IMR-90 (cell line): ENCODE results near the gene UCP2. TPM values are rescaled to one million over a fixed set of nuclear protein-coding genes. Genes with fewer than 3 reads are reported as not detected.

Experiments
- ATAC-seq: fragments of 200-7000 bp; cut with Tn5 transposase; 2 replicates; pipeline ENCODE4 v1.9.1; 2020; ENCODE audit warnings: low read depth, mild to moderate bottlenecking, moderate library complexity
- BruUV-seq: library from RNA; stranded (reverse); fragments of 400-500 nt; replicated peaks from 2 replicates; lab custom pipeline; 2021; lab: Mats Ljungman, UMichigan
- CTCF ChIA-PET: fragments of 300-600 bp; formaldehyde crosslinking; extraction: SDS; loops from one replicate; lab custom pipeline; 2021; ENCODE audit warnings: antibody characterized with exemption; lab: Yijun Ruan, JAX
- POLR2A ChIA-PET: fragments of 300-600 bp; sonication (Branson Sonifier 250); formaldehyde crosslinking; loops from one replicate; lab custom pipeline; 2022; ENCODE audit warnings: antibody characterized with exemption; ENCODE audit not compliant: unreplicated experiment; lab: Charles Lee
- DNase-seq: peaks from one replicate; pipeline ENCODE4 v3.0.0; 2013
- H2AFZ ChIP-seq: replicated peaks from 2 replicates; pipeline ENCODE3; 2013; ENCODE audit warnings: low read length, mild to moderate bottlenecking; ENCODE audit not compliant: poor library complexity
- H2AK5ac ChIP-seq: 2 replicates; pipeline ENCODE4 v1.6.1; 2013; ENCODE audit warnings: low read depth, low read length, inconsistent platforms
- H2AK9ac ChIP-seq: replicated peaks from 2 replicates; pipeline ENCODE3; 2013; ENCODE audit warnings: mild to moderate bottlenecking, low read depth, low read length, moderate library complexity; ENCODE audit not compliant: poor library complexity
- H2BK120ac ChIP-seq: 2 replicates; pipeline ENCODE4 v1.6.1; 2013; ENCODE audit warnings: low read depth, low read length, inconsistent platforms
- H2BK15ac ChIP-seq: 3 replicates; pipeline ENCODE4 v1.6.1; 2013; ENCODE audit warnings: low read depth, low read length, inconsistent platforms
- H2BK20ac ChIP-seq: 2 replicates; pipeline ENCODE4 v1.6.1; 2013; ENCODE audit warnings: low read depth, mild to moderate bottlenecking, inconsistent platforms, low read length, moderate library complexity
- H2BK5ac ChIP-seq: 2 replicates; pipeline ENCODE4 v1.6.1; 2013; ENCODE audit warnings: mild to moderate bottlenecking, low read depth, low read length, inconsistent platforms; ENCODE audit not compliant: poor library complexity, severe bottlenecking
- H3K14ac ChIP-seq: replicated peaks from 2 replicates; pipeline ENCODE4 v1.6.1; 2013; ENCODE audit warnings: low read depth, low read length, inconsistent platforms
- H3K18ac ChIP-seq: 2 replicates; pipeline ENCODE4 v1.6.1; 2013; ENCODE audit warnings: low read depth, low read length, control low read depth
- H3K23ac ChIP-seq: 2 replicates; pipeline ENCODE4 v1.6.1; 2013; ENCODE audit warnings: low read depth, low read length, inconsistent platforms
- H3K27ac ChIP-seq: 2 replicates; pipeline ENCODE4 v1.5.1; 2013; ENCODE audit warnings: mild to moderate bottlenecking, control low read depth, low read length; ENCODE audit not compliant: insufficient read depth
- H3K27me3 ChIP-seq: 2 replicates; pipeline ENCODE4 v1.6.1; 2013; ENCODE audit warnings: low read length; ENCODE audit not compliant: control insufficient read depth, insufficient read depth
- H3K36me3 ChIP-seq: 2 replicates; pipeline ENCODE4 v1.6.1; 2013; ENCODE audit warnings: low read length, mixed read lengths; ENCODE audit not compliant: control insufficient read depth, insufficient read depth
- H3K4ac ChIP-seq: 2 replicates; pipeline ENCODE4 v1.6.1; 2013; ENCODE audit warnings: low read depth, low read length, inconsistent platforms
- H3K4me1 ChIP-seq: 2 replicates; pipeline ENCODE4 v1.6.1; 2013; ENCODE audit warnings: low read length, mixed read lengths; ENCODE audit not compliant: control insufficient read depth, insufficient read depth
- H3K4me2 ChIP-seq: 2 replicates; pipeline ENCODE4 v1.6.1; 2013; ENCODE audit warnings: low read depth, mild to moderate bottlenecking, control low read depth, low read length, moderate library complexity
- H3K4me3 ChIP-seq: 2 replicates; pipeline ENCODE4 v1.5.1; 2013; ENCODE audit warnings: low read depth, mild to moderate bottlenecking, control low read depth, low read length, moderate library complexity; ENCODE audit not compliant: insufficient read depth
- H3K56ac ChIP-seq: 2 replicates; pipeline ENCODE4 v1.6.1; 2013; ENCODE audit warnings: low read length, inconsistent platforms; ENCODE audit not compliant: insufficient read depth; ENCODE audit errors: extremely low read depth
- H3K79me1 ChIP-seq, 2 experiments: 2 replicates each; pipeline ENCODE4 v1.6.1; 2013; ENCODE audit warnings: low read length in 2 of 2, inconsistent platforms in 1 of 2, low read depth in 1 of 2
- H3K9ac ChIP-seq: 2 replicates; pipeline ENCODE4 v1.6.1; 2013; ENCODE audit warnings: low read depth, low read length, control low read depth
- H3K9me1 ChIP-seq: 2 replicates; pipeline ENCODE4 v1.6.1; 2013; ENCODE audit warnings: low read length, inconsistent platforms; ENCODE audit not compliant: insufficient read depth
- H3K9me3 ChIP-seq: 2 replicates; pipeline ENCODE4 v1.6.1; 2013; ENCODE audit warnings: low read length; ENCODE audit not compliant: control insufficient read depth, insufficient read depth
- H4K20me1 ChIP-seq: 2 replicates; pipeline ENCODE4 v1.6.1; 2013; ENCODE audit warnings: low read length, inconsistent platforms; ENCODE audit not compliant: insufficient read depth
- H4K5ac ChIP-seq: 2 replicates; pipeline ENCODE4 v1.6.1; 2013; ENCODE audit warnings: mild to moderate bottlenecking, low read depth, low read length, control low read depth
- H4K8ac ChIP-seq, 2 experiments: 2 replicates each; pipeline ENCODE4 v1.6.1; 2013; ENCODE audit warnings: low read depth in 2 of 2, low read length in 2 of 2, control low read depth in 1 of 2, inconsistent platforms in 1 of 2
- H4K91ac ChIP-seq: 2 replicates; pipeline ENCODE4 v1.6.1; 2013; ENCODE audit warnings: low read depth, low read length, inconsistent platforms; ENCODE audit not compliant: insufficient read depth
- CTCF ChIP-seq: conservative IDR thresholded peaks from 2 replicates; pipeline ENCODE4 v1.5.1; 2012; ENCODE audit warnings: mild to moderate bottlenecking, low read depth, low read length, improper control_type of control experiment
- ELK1 ChIP-seq: fragments of 150-350 bp; IDR thresholded peaks from 2 replicates; pipeline ENCODE4 v1.6.1; 2016; ENCODE audit warnings: low read depth, mild to moderate bottlenecking, low read length, moderate library complexity, borderline replicate concordance
- MAFK ChIP-seq: IDR thresholded peaks from 2 replicates; pipeline ENCODE4 v1.6.1; 2012; ENCODE audit warnings: low read depth, low read length, improper control_type of control experiment
- MXI1 ChIP-seq: IDR thresholded peaks from 2 replicates; pipeline ENCODE4 v1.6.1; 2012; ENCODE audit warnings: low read depth, mild to moderate bottlenecking, low read length, moderate library complexity, borderline replicate concordance
- POLR2A ChIP-seq: IDR thresholded peaks from 2 replicates; pipeline ENCODE4 v1.6.1; 2012; ENCODE audit warnings: mild to moderate bottlenecking, low read depth, low read length
- RCOR1 ChIP-seq: IDR thresholded peaks from 2 replicates; pipeline ENCODE4 v1.6.1; 2012; ENCODE audit warnings: mild to moderate bottlenecking, low read length, improper control_type of control experiment; ENCODE audit not compliant: insufficient replicate concordance
- RFX5 ChIP-seq: IDR thresholded peaks from 2 replicates; pipeline ENCODE4 v1.8.0; 2012; ENCODE audit warnings: low read depth, mild to moderate bottlenecking, low read length, moderate library complexity
- USF2 ChIP-seq: fragments of 150-350 bp; IDR thresholded peaks from 2 replicates; pipeline ENCODE4 v1.6.1; 2017; ENCODE audit warnings: mild to moderate bottlenecking, antibody characterized with exemption, low read length, low read depth
- WGBS, 2 experiments: methylation state at CpG; one replicate each; pipeline versions ENCODE4 v1.1.5 to v1.1.7; 2013; ENCODE audit warnings: missing lambda C conversion rate in 2 of 2; ENCODE audit not compliant: insufficient read length in 1 of 2; ENCODE audit errors: extremely low coverage in 2 of 2; 5-methylcytosine and 5-hydroxymethylcytosine counted together
- dilution Hi-C: fragments of 300-500 bp; cut with HindIII; formaldehyde crosslinking; loops from one replicate; pipeline ENCODE4 v1.14.3; 2018; ENCODE audit warnings: low sequenced_read_pairs; ENCODE audit not compliant: unreplicated experiment
- in situ Hi-C: fragments of 300-500 bp; cut with MboI; formaldehyde crosslinking; loops from 3 replicates; pipeline ENCODE4 v1.14.3; 2019; ENCODE audit warnings: low sequenced_read_pairs, inconsistent platforms, mixed read lengths
- intact Hi-C: fragments of 100-400 bp; cut with micrococcal nuclease; formaldehyde crosslinking; loops from 2 replicates; pipeline ENCODE4 v1.10.0; 2022
- polyA plus RNA-seq, 3 experiments: library from polyadenylated mRNA; depleted of rRNA; stranded (reverse); fragments of >200 nt; gene quantifications; 2 replicates each; pipeline ENCODE4 v1.2.3, GENCODE V29; 2012; ENCODE audit warnings: low replicate concordance in 1 of 3
- total RNA-seq: library from RNA; depleted of rRNA; stranded (reverse); fragments of >200 nt; gene quantifications from 2 replicates; pipeline ENCODE4 v1.2.3, GENCODE V29; 2012

Gene UCP2
- total and polyA plus RNA-seq, 2 of the 4 experiments (the other 2 are of a cell fraction): 2.0 to 11.9 TPM

- no peak for ATAC-seq
- TF ChIP-seq RCOR1 (no peak), MXI1 (no peak), ELK1 (no peak), RFX5 (no peak), USF2 (no peak), CTCF (no peak), POLR2A (no peak), MAFK (no peak)
- Histone ChIP-seq H3K9me1 (0 out of 2 replicates have a peak, but pooled peaks cover 4% of the 10 kb centered on the region), H2BK120ac (no peak overlapping the region), H4K8ac (no peak overlapping the region), H3K27me3 (no peaks in the 10 kb centered on the region), H3K56ac (no peak overlapping the region), H3K79me1 (no peaks in the 10 kb centered on the region), H3K23ac (no peak overlapping the region), H3K4me1 (no peaks in the 10 kb centered on the region), H2BK15ac (no peak overlapping the region), H2AK9ac (no peak overlapping the region), H3K27ac (no peak overlapping the region), H3K9ac (no peak overlapping the region), H3K14ac (no peak overlapping the region), H4K91ac (no peak overlapping the region), H3K4me2 (no peak overlapping the region), H2BK5ac (no peak overlapping the region), H3K18ac (no peak overlapping the region), H2AK5ac (no peak overlapping the region), H4K20me1 (no peaks in the 10 kb centered on the region), H4K5ac (no peak overlapping the region), H3K4me3 (no peak overlapping the region), H3K9me3 (no peaks in the 10 kb centered on the region), H2AFZ (no peak overlapping the region), H2BK20ac (no peak overlapping the region), H3K4ac (no peak overlapping the region), H3K36me3 (peaks cover 3% of the 10 kb centered on the region)
- 62% methylated on average over 5 of the region's 11 CpGs; no CpG with 5 or more reads in 1 of the 2 experiments for WGBS, 2 experiments
- no TSS peak for BruUV-seq
- in situ Hi-C loops (no loop called here), dilution Hi-C loops (no loop called here), intact Hi-C loops (no loop called here)
- no peak for DNase-seq
- CTCF ChIA-PET: no interaction called here
- POLR2A ChIA-PET: no interaction called here
These were observed 22.3 kb upstream of the UCP2 start for GRCh38 chr11:74004759-74005615.
